Measurements from ENCODE around the gene WDR36. TPM values are rescaled to one million over a fixed set of nuclear protein-coding genes. Genes with fewer than 3 reads are reported as not detected.

The WDR36 gene
- total RNA-seq, 1 donor, result 33.1 TPM

DNA sequence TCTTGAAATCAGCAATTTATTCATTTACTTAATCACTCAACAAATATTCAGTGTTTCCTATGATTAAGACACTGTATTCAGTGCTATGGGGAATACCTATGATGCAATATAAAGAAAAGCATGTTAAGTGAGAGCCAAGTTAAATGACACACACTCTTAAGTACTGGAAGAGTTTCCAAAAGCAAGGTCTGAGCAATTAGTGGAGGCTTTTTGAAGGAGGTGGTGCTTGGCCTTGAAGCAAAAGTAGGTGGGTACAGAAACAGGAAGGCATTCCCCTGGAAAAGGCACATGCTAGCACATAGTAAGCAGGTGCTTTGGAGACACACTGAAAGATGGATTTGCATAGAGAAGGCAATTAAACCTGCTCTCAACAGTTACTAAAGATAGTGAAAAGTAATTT, 16.6 kb upstream of the WDR36 start:
- H3K27me3 ChIP-seq (ENCODE audit: insufficient read depth, low read length), result peaks cover 54% of the 10 kb centered on the region

DNA sequence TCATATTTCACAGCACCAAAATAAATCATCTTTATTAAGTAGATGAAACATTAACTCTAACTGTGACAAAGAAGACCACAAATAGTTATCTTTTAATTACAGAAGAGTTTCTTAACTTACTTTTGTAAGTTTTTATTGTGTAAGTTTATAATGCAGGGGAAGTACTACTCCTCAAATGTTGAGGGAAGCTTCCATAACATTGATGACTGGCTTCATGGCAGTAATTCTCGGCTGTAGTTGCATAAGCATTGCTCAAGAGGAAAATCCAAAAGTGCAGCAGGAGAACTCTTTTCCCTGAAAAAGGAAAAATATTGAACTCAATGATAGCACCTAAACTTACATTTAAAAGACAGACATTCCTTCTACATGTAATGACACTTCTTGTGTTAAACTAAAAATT, 16.1 kb upstream of the WDR36 start:
- Histone ChIP-seq H3K4me1 (ENCODE audit: insufficient read depth, low read length) (peaks cover 17% of the 10 kb centered on the region), H3K27me3 (ENCODE audit: insufficient read depth, low read length) (peaks cover 49% of the 10 kb centered on the region), H3K9me3 (ENCODE audit: low read depth, low read length) (no peaks in the 10 kb centered on the region), H3K4me3 (ENCODE audit: low read length) (no peak overlapping the region)

More for the DNA sequence above, 16.6 kb upstream of the WDR36 start:
- Histone ChIP-seq H3K4me3 (ENCODE audit: low read length) (no peak overlapping the region), H3K4me1 (ENCODE audit: insufficient read depth, low read length) (peaks cover 23% of the 10 kb centered on the region), H3K9me3 (ENCODE audit: low read depth, low read length) (no peaks in the 10 kb centered on the region)

DNA sequence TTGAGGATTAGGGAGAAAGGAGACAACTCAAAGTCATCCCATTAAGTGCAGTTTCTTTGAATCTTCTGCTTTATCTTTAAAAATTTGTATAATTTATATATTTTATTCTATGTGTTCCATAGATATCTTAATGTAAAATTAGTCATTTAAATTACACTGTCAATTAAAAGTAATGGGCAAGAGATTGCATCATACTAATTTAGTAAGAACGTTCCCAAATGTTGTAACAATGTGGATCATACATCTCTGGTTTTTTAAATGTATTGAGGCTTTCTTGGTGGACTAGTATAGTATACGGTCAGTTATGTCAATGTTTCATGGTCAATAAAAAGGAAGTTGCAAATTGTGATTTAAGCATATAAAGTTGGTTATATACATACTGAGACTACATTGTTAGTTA, 14.5 kb upstream of the WDR36 start:
- Histone ChIP-seq H3K27me3 (ENCODE audit: insufficient read depth, low read length) (peaks cover 33% of the 10 kb centered on the region), H3K4me1 (ENCODE audit: insufficient read depth, low read length) (peaks cover 17% of the 10 kb centered on the region), H3K4me3 (ENCODE audit: low read length) (no peak overlapping the region), H3K9me3 (ENCODE audit: low read depth, low read length) (no peaks in the 10 kb centered on the region)

DNA sequence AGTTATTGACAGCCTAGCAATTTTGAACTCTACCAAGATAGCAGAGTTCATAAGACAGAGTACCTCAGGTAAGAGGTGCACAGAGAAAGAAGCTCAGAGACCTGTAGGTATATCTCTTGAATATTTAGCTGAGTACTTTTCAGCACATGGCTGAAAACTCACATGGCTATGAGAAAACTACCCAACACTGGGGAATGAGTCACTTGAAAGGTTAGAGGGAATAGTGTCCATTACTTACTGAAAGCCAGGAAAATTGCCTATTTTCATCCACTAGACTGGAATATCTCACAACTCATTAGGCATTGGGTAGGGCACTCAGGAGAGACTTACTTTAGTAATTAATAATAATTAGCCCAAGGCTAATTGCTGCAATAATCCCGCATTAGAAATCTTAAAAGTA, 12.3 kb upstream of the WDR36 start:
- Histone ChIP-seq H3K4me1 (ENCODE audit: insufficient read depth, low read length) (peaks cover 4% of the 10 kb centered on the region), H3K9me3 (ENCODE audit: low read depth, low read length) (no peaks in the 10 kb centered on the region), H3K4me3 (ENCODE audit: low read length) (no peak overlapping the region), H3K27me3 (ENCODE audit: insufficient read depth, low read length) (peaks cover 15% of the 10 kb centered on the region)

DNA sequence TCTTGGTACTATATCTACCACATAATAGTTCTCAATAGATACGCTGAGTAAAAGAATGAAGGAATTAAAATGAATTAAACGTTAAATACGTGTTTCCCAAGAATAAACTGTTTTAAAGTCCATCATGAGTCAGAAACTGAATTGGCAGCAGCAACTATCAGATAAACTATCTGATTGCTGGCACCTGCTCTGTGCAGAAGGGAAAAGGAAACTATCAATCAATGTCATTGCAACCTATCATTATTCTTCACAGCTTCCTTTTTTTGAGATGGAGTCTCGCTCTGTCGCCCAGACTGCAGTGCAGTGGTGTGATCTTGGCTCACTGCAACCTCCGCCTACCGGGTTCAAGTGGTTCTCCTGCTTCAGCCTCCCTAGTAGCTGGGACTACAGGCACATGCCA, 8.8 kb upstream of the WDR36 start:
- Histone ChIP-seq H3K4me3 (ENCODE audit: low read length) (no peak overlapping the region), H3K9me3 (ENCODE audit: low read depth, low read length) (no peaks in the 10 kb centered on the region), H3K27me3 (ENCODE audit: insufficient read depth, low read length) (peaks cover 7% of the 10 kb centered on the region), H3K4me1 (ENCODE audit: insufficient read depth, low read length) (no peaks in the 10 kb centered on the region)

DNA sequence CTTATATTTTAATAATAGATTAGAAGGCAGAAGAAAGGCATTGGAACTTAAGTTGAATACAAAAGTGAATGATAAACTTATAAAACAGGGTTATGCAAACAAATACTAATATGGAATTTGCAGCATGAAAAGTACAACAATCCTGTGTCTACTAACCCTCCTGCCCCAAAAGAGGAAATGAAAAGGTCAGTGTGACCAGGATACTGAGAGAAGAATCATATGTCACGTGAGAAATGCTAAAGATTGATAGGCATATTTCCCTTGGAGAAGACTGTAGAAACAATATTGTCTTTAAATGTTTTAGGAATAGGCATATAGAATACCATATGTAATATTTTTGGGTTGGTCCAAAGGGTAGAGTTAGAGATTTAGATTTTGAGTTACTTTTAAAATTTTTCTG, 3.8 kb downstream of the WDR36 start:
- Histone ChIP-seq H3K4me3 (ENCODE audit: low read length) (no peak overlapping the region), H3K27me3 (ENCODE audit: insufficient read depth, low read length) (no peaks in the 10 kb centered on the region), H3K4me1 (ENCODE audit: insufficient read depth, low read length) (peaks cover 12% of the 10 kb centered on the region), H3K9me3 (ENCODE audit: low read depth, low read length) (no peaks in the 10 kb centered on the region)

DNA sequence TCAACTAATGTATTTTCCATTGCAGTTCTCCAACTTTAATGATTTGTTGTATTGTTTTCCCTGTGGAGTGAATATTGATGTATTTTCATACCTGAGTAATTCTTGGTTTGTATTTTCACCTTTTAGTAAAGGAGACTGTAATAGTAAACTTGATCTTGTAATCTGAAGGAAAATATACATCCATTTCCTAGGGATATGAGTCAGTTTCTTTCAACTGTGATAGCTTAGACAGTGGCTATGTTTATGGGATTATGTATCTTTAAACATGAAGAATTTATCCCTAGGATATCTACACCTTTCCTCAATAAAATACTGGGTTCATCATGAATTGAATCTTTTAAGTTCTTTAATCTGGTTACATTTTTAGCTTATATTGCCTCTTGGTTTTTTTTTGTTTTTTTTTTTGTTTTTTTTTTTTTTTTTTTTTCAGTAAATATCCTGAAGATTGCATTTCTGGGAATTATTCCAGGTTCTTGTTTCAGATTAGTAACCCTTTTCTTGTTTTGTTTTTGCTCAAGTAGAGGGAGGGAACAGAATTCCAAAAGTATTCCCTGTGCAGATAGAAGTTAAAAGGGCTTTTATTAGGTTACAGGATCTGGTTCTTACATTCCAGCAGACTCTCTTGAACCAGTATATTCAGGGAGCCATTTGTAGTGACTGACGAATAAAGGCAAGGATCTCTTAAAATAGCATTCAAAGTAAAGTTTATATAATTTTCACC, 7.1 kb downstream of the WDR36 start:
- no peaks in the 10 kb centered on the region for H3K27me3 ChIP-seq (ENCODE audit: insufficient read depth, low read length)
- H3K4me1 ChIP-seq (ENCODE audit: insufficient read depth, low read length), result peaks cover under 1% of the 10 kb centered on the region
- H3K9me3 ChIP-seq (ENCODE audit: low read depth, low read length), result no peaks in the 10 kb centered on the region
- H3K4me3 ChIP-seq (ENCODE audit: low read length), result no peak overlapping the region

DNA sequence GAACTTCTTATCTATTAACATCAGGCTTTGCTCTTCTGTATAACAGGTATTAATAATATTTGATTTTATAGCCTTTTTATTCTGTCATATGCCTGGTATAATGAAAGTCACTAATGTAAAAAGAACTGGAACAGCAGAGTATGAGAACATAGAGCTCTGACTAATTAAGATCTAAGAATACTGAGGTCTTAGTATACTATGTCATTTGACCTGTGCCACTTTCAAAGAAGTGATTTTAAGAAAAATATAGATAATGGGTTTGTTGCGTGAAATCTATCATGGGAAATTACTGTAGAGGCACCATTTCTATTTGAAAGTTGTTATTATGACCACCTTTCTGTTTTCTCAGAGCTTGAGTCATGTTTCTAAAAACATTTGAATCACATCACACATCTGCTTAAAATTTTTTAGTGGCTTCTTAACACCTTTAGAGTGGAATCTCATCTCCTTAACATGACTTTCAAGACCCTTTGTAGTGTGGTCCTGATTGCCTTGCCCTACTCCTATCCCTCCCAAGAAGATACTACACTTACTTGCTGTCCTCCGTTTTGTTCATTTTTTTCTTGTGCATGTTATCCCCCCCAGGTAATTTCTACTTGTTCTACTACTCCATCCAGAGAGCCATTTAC, 14.3 kb downstream of the WDR36 start:
- Histone ChIP-seq H3K4me1 (ENCODE audit: insufficient read depth, low read length) (no peaks in the 10 kb centered on the region), H3K9me3 (ENCODE audit: low read depth, low read length) (no peaks in the 10 kb centered on the region), H3K27me3 (ENCODE audit: insufficient read depth, low read length) (no peaks in the 10 kb centered on the region), H3K4me3 (ENCODE audit: low read length) (no peak overlapping the region)

DNA sequence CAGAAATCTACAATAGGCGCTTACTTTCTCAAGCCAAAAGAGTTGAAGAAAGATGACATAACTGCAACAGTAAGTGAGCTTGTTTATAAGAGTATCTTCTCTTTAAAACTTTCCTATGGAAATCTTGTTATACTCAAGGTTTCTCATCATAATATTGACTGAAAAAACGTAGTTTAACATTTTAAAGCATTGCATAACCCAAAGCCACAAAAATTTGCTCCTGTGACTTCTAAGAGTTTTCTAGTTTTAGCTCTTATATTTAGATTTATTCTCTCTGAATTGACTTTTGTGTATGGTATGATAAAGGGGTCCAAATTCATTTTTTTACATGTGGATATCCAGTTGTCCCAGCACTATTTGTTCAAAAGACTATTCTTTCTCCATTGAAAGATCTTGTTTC, 15.2 kb downstream of the WDR36 start:
- no peak overlapping the region for H3K4me3 ChIP-seq (ENCODE audit: low read length)
- no peaks in the 10 kb centered on the region for H3K27me3 ChIP-seq (ENCODE audit: insufficient read depth, low read length)
- H3K4me1 ChIP-seq (ENCODE audit: insufficient read depth, low read length), result no peaks in the 10 kb centered on the region
- no peaks in the 10 kb centered on the region for H3K9me3 ChIP-seq (ENCODE audit: low read depth, low read length)

DNA sequence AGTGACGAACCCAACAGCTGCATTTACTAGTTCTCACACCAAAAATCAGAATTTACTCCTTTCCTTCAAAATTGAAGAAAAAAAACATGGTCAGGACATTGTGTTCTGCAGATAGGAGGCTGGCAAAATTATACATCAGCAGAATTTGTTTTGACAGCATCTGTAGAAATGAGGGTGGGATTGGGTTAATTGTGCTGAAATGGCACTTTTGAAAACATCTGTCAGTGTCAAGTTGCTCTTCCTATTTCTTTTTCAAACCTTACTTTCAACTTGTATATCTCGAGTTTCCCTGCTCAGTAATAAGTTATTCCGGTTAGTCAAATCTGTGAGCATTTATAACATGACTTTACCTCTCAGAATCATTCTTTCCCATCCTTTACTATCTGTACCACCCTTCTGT, 19.8 kb downstream of the WDR36 start:
- H3K27me3 ChIP-seq (ENCODE audit: insufficient read depth, low read length), result no peaks in the 10 kb centered on the region
- no peak overlapping the region for H3K4me3 ChIP-seq (ENCODE audit: low read length)
- no peaks in the 10 kb centered on the region for H3K9me3 ChIP-seq (ENCODE audit: low read depth, low read length)
- peaks cover 10% of the 10 kb centered on the region for H3K4me1 ChIP-seq (ENCODE audit: insufficient read depth, low read length)

DNA sequence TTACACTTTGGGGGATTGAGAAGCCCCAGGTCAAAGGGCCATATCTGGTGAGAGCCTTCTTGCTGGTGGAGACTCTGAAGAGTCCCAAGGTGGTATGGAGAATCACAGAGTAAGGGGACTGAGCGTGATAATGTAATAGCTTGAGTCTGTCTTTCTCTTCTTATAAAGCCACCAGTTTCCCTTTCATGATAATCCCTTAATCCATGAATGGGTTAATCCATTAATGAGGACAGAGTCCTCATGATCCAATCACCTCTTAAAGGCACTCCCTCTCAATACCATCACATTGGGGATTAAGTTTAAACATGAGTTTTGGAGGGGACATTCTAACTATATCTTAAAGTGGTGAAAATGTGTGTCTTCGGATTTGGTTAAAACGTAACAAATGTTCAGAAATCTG, 21.5 kb downstream of the WDR36 start:
- peaks cover 13% of the 10 kb centered on the region for H3K4me1 ChIP-seq (ENCODE audit: insufficient read depth, low read length)
- H3K27me3 ChIP-seq (ENCODE audit: insufficient read depth, low read length), result no peaks in the 10 kb centered on the region
- H3K4me3 ChIP-seq (ENCODE audit: low read length), result no peak overlapping the region
- H3K9me3 ChIP-seq (ENCODE audit: low read depth, low read length), result no peaks in the 10 kb centered on the region

DNA sequence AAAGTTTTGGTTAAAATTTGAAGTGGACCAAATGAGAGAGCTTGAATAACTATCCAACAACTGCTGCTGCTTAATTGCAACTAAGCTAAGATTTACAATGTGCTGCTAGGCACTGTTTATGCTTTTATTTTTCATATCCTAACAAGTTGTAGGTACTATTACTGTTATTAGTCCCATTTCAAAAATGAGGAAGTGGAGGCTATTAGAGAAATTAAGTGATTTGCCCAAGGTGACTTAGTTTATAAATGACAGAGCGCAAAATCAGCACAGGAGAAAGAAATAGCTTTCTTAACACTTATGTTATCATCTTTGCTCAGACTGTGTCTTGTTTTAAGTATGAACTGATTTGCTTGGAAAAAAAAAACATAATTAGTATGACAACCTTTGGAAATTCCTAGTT, 23.1 kb downstream of the WDR36 start:
- no peak overlapping the region for H3K4me3 ChIP-seq (ENCODE audit: low read length)
- peaks cover 13% of the 10 kb centered on the region for H3K4me1 ChIP-seq (ENCODE audit: insufficient read depth, low read length)
- H3K27me3 ChIP-seq (ENCODE audit: insufficient read depth, low read length), result no peaks in the 10 kb centered on the region
- H3K9me3 ChIP-seq (ENCODE audit: low read depth, low read length), result no peaks in the 10 kb centered on the region

DNA sequence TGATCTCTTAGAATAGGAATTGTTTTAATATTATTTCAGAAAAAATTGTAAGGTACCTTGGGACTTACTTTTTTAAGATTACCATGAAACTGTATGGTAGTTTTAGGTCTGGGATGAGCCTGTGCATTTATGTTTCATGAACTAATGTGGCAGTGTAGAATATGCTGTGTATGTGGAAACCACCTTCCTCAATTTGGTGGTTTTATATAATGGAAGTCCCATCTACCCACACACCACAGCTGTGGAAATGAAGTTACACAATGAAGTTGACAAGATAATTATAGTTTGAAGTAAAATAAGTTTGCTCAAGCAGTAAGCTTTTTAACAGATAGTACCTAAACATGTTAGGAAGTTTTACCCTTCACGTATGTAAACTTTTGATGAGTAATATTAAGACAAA, 24.4 kb downstream of the WDR36 start:
- Histone ChIP-seq H3K4me3 (ENCODE audit: low read length) (no peak overlapping the region), H3K9me3 (ENCODE audit: low read depth, low read length) (no peaks in the 10 kb centered on the region), H3K4me1 (ENCODE audit: insufficient read depth, low read length) (peaks cover 13% of the 10 kb centered on the region), H3K27me3 (ENCODE audit: insufficient read depth, low read length) (no peaks in the 10 kb centered on the region)

DNA sequence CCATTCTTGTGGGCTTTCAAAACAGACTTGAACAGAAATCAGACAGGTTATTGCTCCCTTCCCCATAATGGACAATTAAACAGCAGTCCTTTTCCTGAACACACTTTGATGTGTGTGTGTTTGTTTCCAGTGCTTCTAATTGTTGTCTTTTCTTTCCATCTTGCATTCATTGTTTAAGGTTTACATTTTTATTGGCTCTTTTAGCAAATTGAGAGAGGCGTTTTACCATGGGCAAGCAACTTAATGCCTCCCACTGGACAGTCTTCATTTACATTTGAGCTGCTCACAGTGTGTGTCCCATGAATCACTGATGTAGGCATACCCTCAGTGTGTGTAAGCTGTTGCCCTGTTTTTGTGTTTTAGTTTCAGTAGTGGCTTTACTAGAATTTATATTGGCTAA, 25.0 kb downstream of the WDR36 start:
- peaks cover 13% of the 10 kb centered on the region for H3K4me1 ChIP-seq (ENCODE audit: insufficient read depth, low read length)
- no peak overlapping the region for H3K4me3 ChIP-seq (ENCODE audit: low read length)
- H3K9me3 ChIP-seq (ENCODE audit: low read depth, low read length), result no peaks in the 10 kb centered on the region

DNA sequence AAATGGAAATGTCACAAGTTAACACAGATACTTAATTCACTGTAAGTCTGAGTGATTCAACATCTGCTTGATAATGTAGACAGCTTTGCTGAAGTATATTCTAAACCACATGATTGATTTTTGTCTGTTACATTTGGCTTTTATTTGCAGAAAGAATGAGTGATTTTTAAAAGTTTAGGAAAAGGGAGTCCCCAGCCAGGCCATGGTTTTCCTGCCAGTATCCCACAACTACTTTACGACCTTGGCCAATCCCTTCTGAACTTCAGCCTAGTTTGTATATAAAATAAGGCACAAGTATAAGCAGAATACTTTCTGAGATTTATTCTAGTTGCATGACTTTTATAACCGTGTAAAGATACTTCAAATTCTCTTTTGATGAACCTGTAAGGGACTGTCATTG, 27.1 kb downstream of the WDR36 start:
- no peaks in the 10 kb centered on the region for H3K27me3 ChIP-seq (ENCODE audit: insufficient read depth, low read length)
- H3K4me1 ChIP-seq (ENCODE audit: insufficient read depth, low read length), result peaks cover 13% of the 10 kb centered on the region
- no peak overlapping the region for H3K4me3 ChIP-seq (ENCODE audit: low read length)
- no peaks in the 10 kb centered on the region for H3K9me3 ChIP-seq (ENCODE audit: low read depth, low read length)

More for the DNA sequence above, 25.0 kb downstream of the WDR36 start:
- no peaks in the 10 kb centered on the region for H3K27me3 ChIP-seq (ENCODE audit: insufficient read depth, low read length)

DNA sequence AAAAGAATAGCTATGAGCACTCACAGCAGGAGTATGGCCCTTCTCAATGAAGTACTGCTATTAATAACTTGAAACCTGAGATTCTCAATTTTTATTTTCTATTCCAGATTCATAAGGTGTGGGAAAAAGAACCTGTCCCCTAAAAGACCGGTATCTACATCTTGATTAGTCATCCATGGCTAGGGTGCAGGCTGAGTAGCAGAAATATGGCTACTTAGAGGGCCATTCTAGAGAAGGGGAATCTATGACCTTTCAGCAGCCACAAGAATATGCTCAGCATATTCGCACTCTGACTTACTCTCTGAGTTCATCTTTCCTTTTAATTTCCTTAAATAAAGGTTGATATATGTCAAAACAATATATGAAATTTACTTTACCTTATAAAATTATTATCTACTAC, 27.7 kb downstream of the WDR36 start:
- Histone ChIP-seq H3K9me3 (ENCODE audit: low read depth, low read length) (no peaks in the 10 kb centered on the region), H3K4me1 (ENCODE audit: insufficient read depth, low read length) (peaks cover 13% of the 10 kb centered on the region), H3K27me3 (ENCODE audit: insufficient read depth, low read length) (no peaks in the 10 kb centered on the region), H3K4me3 (ENCODE audit: low read length) (no peak overlapping the region)

Data from mononuclear cell (primary cell).